C4-2B (cell line): ENCODE data around the gene PER2.

Experiments
- ZFX ChIP-seq: fragments of 450-650 bp; IDR thresholded peaks from 2 replicates; pipeline ENCODE4 v1.6.1; 2017
- TF ChIP-seq, protein P1 (sequence below): fragments of 450-650 bp; conservative IDR thresholded peaks from 2 replicates; pipeline ENCODE4 v1.5.1; 2017; ENCODE audit warnings: mild to moderate bottlenecking

GRCh38 chr2:238331916-238332315, 43.5 kb upstream of the PER2 start:
- TF ChIP-seq, protein P1, sequence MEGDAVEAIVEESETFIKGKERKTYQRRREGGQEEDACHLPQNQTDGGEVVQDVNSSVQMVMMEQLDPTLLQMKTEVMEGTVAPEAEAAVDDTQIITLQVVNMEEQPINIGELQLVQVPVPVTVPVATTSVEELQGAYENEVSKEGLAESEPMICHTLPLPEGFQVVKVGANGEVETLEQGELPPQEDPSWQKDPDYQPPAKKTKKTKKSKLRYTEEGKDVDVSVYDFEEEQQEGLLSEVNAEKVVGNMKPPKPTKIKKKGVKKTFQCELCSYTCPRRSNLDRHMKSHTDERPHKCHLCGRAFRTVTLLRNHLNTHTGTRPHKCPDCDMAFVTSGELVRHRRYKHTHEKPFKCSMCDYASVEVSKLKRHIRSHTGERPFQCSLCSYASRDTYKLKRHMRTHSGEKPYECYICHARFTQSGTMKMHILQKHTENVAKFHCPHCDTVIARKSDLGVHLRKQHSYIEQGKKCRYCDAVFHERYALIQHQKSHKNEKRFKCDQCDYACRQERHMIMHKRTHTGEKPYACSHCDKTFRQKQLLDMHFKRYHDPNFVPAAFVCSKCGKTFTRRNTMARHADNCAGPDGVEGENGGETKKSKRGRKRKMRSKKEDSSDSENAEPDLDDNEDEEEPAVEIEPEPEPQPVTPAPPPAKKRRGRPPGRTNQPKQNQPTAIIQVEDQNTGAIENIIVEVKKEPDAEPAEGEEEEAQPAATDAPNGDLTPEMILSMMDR, result no peak
- TF ChIP-seq ZFX, result no peak
